ENCODE results near the gene MAST2. TPM values are rescaled to one million over a fixed set of nuclear protein-coding genes. Genes with fewer than 3 reads are reported as not detected.
A peak's percentile ranks its signal among the peaks of the same experiment; 100 is the strongest.

The MAST2 gene
- 10 to 100 TPM; 56.8 to 72.5 (median 62.2) TPM for polyA plus RNA-seq (ENCODE audit: insufficient read depth in 1 of 5, insufficient read length in 5 of 5, low replicate concordance in 1 of 5)
- long read RNA-seq, donor 1, partial matches to known transcripts = 50 of 67 reads
- long read RNA-seq, donor 1, other reads (novel, unspliced or antisense) = 13 of 67 reads
- long read RNA-seq, donor 2, partial matches to known transcripts = 10 of 10 reads
- long read RNA-seq, donor 2, other reads (novel, unspliced or antisense) = 0 of 10 reads
- long read RNA-seq, donor 3, partial matches to known transcripts = 13 of 16 reads
- long read RNA-seq, donor 3, other reads (novel, unspliced or antisense) = 0 of 16 reads
- long read RNA-seq, donor 4, partial matches to known transcripts = 11 of 13 reads
- long read RNA-seq, donor 4, other reads (novel, unspliced or antisense) = 0 of 13 reads
- long read RNA-seq, donor 5, full-length matches to known transcripts = 8 of 20 reads
- long read RNA-seq, donor 5, partial matches to known transcripts = 5 of 20 reads
- long read RNA-seq, donor 5, other reads (novel, unspliced or antisense) = 7 of 20 reads
- long read RNA-seq, donor 6, full-length matches to known transcripts = 2 of 34 reads
- long read RNA-seq, donor 6, partial matches to known transcripts = 23 of 34 reads
- long read RNA-seq, donor 6, other reads (novel, unspliced or antisense) = 9 of 34 reads
- long read RNA-seq, donor 7, partial matches to known transcripts = 29 of 31 reads
- long read RNA-seq, donor 7, other reads (novel, unspliced or antisense) = 0 of 31 reads
- long read RNA-seq, donor 8, partial matches to known transcripts = 0 of 3 reads
- long read RNA-seq, donor 8, other reads (novel, unspliced or antisense) = 0 of 3 reads

GRCh38 chr1:45803299-45803780, at the start of gene MAST2:
MAST2 (plus strand) TSS chr1:45803612; CDS start chr1:45803896, 284 bp downstream.
- DNase-seq = peak; percentile 86

- no peak for DNase-seq
Observed at GRCh38 chr1:45755697-45756096, 47.7 kb upstream of the MAST2 start.

GRCh38 chr1:45762291-45762690, 41.1 kb upstream of the MAST2 start:
- no peak for DNase-seq

GRCh38 chr1:45765999-45766792, 37.2 kb upstream of the MAST2 start:
- no peak for DNase-seq

GRCh38 chr1:45767035-45767434, 36.4 kb upstream of the MAST2 start:
- no peak for DNase-seq

- no peak for DNase-seq
Observed at GRCh38 chr1:45769261-45769932, 34.0 kb upstream of the MAST2 start.

- no peak for DNase-seq
Observed at GRCh38 chr1:45772971-45773370, 30.4 kb upstream of the MAST2 start.

- no peak for DNase-seq
Observed at GRCh38 chr1:45775794-45776193, 27.6 kb upstream of the MAST2 start.

- no peak for DNase-seq
Observed at GRCh38 chr1:45785583-45785982, 17.8 kb upstream of the MAST2 start.

GRCh38 chr1:45787905-45788304, 15.5 kb upstream of the MAST2 start:
- no peak for DNase-seq

GRCh38 chr1:45789601-45790000, 13.8 kb upstream of the MAST2 start:
- DNase-seq = no peak

- DNase-seq = no peak
Observed at GRCh38 chr1:45792744-45793143, 10.7 kb upstream of the MAST2 start.

- DNase-seq = no peak
Observed at GRCh38 chr1:45793942-45794604, 9.3 kb upstream of the MAST2 start.

- DNase-seq = no peak
Observed at GRCh38 chr1:45796381-45796780, 7.0 kb upstream of the MAST2 start.

- no peak for DNase-seq
Observed at GRCh38 chr1:45796946-45797345, 6.5 kb upstream of the MAST2 start.

GRCh38 chr1:45800899-45801298, 2.5 kb upstream of the MAST2 start:
- DNase-seq = no peak

GRCh38 chr1:45802343-45803298, 791 bp upstream of the MAST2 start:
- DNase-seq = peak; percentile 17 to 34

- peak; percentile 11 to 17 for DNase-seq
Observed at GRCh38 chr1:45803781-45804668, 613 bp downstream of the MAST2 start.

- no peak for DNase-seq
Observed at GRCh38 chr1:45804669-45804969, 1.2 kb downstream of the MAST2 start.
